NK-92 treated with Interleukin-12 subunit alpha and Interleukin-12 subunit beta, amount 100 ng/mL, for 24 hours (cell line): ENCODE results near the gene DYNC2LI1.
A peak's percentile ranks its signal among the peaks of the same experiment; 100 is the strongest.
"Not testable (repeated sequence)": the region's sequence is repeated elsewhere in the genome, so short reads cannot be mapped to it uniquely, and the experiment has no call there.

Experiments
- DNase-seq: peaks from one replicate; lab custom pipeline; 2025; lab: John Stamatoyannopoulos, UW

The DYNC2LI1 gene

DNA sequence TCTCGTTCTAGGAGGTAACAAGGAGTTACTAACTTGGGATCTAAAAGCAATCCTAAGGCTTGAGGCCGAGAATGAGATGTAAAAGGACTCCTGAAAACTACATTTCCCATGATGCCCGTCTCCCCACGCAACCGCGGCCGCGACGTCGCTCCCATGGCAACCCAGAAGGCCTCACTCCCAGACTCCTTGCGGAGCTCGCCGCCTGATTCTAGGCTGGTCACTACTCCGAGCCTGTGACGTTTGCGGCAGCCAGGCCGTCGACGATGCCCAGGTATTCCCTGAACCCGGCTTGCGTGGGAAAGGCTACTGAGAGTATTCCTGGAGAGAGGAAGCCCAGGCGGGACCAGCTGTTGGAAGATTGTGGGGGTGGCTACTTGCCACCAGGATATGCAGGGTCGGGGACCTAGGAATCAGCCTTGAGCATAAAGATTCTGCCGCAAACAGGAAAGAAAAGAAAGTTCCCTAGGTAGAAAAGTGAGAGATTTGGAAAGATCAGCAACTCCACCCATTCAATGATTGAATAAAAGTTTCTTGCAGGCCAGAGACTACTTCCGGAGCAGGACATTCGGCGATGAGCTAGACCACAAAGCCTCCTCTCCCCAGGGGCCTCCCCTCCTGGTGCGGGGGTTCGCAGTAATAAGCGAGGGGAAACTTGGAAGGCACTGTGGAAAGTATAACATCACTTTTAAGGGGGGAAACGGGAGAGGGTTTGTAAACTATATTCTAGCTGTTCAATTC lies at the start of gene DYNC2LI1:
Gene DYNC2LI1 (plus strand): TSS at position 164 of the 738 bp plus-strand sequence. CDS start 100 bp downstream, at position 264.
- peak; percentile 62 for DNase-seq

- no peak for DNase-seq
These were observed 48.9 kb upstream of the DYNC2LI1 start for GRCh38 chr2:43724728-43725526.

- DNase-seq = no peak
These were observed 48.1 kb upstream of the DYNC2LI1 start for GRCh38 chr2:43725711-43726246.

GRCh38 chr2:43726961-43727633 lies 46.7 kb upstream of the DYNC2LI1 start:
- not testable (repeated sequence) for DNase-seq

- DNase-seq = no peak
These were observed 46.2 kb upstream of the DYNC2LI1 start for GRCh38 chr2:43727634-43728014.

GRCh38 chr2:43729491-43730174 lies 44.2 kb upstream of the DYNC2LI1 start:
- DNase-seq = no peak

DNA sequence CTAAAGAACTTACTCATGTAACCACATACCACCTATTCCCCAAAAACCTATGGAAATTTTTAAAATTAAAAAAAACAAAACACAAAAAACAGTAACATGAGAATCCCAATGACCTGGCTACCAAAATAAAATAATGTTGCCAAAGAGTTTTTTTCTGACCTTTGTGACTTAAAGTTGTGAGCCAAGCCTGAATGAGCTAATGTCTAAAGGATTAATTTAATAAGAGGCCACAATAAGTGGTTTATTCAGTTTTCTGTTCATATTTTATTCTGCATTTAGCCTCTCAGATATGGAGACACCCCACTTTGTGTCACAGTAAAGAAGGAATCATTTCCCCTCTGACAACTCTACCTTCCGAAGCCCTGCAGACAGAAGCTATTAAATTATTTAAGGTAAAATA lies 42.6 kb upstream of the DYNC2LI1 start:
- no peak for DNase-seq

DNA sequence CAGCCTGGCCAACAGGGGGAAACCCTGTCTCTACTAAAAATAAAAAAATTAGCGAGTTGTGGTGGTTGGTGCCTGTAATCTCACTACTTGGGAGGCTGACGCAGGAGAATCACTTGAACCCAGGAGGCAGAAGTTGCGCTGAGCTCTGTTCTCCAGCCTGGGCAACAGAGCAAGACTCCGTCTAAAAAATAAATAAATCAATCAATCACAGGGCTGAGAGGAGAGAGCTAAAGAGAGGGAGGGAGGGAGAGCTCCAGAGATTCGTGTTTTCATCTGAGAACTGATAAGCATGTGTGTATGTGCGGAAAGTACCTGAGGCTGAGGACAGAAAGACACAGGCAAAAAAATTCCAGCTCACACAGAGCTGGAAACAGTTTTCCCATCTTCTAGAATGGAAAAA lies 37.2 kb upstream of the DYNC2LI1 start:
- no peak for DNase-seq

DNA sequence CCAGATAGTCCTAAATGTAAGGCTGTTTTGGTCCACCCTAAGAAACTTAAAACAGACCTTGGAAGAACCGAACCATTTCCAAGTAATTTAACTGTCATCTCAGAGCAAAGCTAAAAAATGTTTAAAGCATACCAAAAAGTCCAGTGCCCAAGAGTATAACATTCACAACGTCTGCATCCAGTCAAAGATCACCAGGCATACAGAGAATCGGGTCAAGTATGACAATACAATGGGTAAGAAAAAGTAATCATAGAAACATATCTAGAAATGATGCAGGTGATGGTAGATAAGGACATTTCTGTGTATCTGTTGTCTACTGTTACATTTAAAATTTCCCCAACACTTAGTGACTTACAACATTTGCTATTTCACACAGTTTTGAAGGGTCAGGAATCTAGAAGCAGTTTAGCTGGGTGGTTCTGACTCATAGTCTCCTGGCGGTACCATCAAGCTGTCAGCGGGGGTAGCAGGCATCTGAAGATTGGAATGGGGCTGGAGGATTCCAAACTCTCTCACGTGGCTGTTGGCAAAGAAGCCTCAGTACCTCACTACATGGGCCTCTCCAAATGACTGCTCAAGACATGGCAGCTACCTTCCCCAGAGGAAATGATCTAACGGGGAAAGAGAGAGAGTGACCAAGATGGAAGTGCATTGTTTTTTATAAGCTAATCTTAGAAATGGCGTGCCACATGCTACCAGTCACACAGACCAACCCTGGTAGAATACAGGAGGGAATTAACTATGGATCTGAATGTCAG lies 36.6 kb upstream of the DYNC2LI1 start:
- DNase-seq = no peak

GRCh38 chr2:43737855-43738254 lies 36.0 kb upstream of the DYNC2LI1 start:
- no peak for DNase-seq

GRCh38 chr2:43738257-43738656 lies 35.6 kb upstream of the DYNC2LI1 start:
- no peak for DNase-seq

- no peak for DNase-seq
These were observed 30.1 kb upstream of the DYNC2LI1 start for GRCh38 chr2:43743706-43744105.

DNA sequence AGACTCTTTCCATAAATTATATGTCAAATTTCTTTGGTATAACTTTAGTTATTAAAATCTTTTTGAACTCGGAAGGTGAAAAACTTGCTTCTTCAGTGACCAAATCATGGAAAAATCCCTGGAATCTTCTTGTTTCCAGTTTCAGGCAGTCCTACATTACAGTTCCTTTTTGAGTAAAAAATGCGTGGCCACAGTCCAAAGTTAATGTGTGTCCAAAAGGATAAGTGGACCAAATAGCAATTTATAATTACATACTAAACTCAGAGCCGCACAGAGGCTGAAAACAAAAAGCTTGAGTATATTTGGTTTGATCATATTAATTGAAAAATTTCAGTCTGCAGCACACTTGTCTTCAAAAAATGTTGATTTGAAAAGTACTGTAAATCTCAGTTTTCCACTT lies 28.4 kb upstream of the DYNC2LI1 start:
- no peak for DNase-seq

DNA sequence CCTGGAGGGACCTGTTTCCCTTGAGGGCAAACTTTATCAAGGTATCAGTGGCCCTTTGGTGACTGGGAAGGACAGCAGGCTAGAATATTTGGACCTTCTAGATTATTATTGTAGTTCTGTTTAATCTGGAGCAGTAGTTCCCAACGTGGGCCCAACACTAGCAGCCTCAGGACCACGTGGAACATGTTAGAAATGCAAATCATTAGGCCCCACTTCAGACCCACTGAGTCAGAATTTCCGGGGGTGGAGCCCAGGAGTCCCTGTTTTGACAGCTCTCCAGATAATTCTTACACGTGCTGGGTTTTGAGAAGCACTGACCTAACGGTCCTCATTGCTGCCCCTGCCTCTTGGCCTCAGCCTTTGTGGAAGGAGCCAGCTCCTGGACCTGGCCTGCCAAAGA lies 25.5 kb upstream of the DYNC2LI1 start:
- no peak for DNase-seq

GRCh38 chr2:43749583-43749982 lies 24.3 kb upstream of the DYNC2LI1 start:
- DNase-seq = no peak

- no peak for DNase-seq
These were observed 22.3 kb upstream of the DYNC2LI1 start for GRCh38 chr2:43751476-43751990.

DNA sequence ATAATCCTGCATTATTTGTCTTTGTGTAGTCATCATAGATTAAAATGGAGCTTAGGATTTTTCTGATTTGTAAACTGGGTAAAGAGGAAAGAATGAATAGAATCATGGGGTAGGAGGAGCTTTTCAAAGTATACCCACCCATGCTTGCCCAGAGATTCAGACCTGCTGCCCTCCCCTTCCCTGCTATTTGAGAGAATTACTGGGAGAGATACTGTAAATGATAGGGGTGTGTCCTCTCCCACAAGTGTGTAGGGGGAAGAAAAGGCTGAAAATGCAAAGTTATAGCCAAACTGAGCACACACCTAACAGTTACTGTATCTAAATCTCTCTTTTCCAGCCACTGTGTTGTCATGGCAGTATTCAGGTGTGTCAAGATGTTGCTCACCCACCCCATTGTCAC lies 21.5 kb upstream of the DYNC2LI1 start:
- no peak for DNase-seq

GRCh38 chr2:43754180-43754579 lies 19.7 kb upstream of the DYNC2LI1 start:
- DNase-seq = no peak

DNA sequence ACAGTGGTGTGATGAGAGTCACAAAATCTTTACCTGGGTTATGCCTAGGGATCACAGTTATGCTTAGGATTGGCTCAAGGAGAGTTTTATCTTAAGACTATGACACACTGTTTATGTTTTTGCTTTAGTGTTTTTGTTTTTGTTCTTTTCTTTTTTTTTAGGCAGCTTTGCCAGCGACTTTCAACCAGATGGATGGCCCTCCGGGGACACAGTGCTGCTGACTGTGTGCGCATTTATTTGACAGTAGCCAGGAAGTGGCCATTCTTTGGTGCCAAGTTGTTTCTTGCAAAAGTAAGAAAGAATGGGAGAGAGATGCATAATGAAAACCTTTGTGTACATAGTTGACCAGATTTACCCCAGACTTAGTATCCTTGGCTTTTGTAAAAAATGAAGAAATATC lies 15.1 kb upstream of the DYNC2LI1 start:
- DNase-seq = no peak

GRCh38 chr2:43759195-43759594 lies 14.6 kb upstream of the DYNC2LI1 start:
- DNase-seq = no peak

DNA sequence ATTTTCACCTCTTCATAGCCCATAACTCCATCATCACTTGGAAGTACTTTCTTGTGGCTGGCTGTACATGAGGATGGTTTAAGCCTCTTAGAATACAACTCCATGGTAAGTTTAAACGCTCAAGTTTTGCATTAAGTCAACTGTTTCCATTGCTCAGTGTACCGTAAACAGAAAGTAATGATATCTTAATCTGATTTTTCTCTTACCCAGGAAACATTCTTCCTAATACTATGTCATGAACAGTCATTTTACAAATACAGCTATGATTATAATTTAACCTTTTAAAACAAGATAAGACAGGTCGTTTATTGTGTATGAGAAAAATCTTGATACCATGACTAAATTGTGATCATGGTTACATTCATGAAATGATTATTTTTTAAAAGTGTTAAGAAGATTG lies 11.6 kb upstream of the DYNC2LI1 start:
- DNase-seq = no peak
